NCI-H446 (cell line): ENCODE data around the gene LILRA1.
"Not testable (repeated sequence)": the region's sequence is repeated elsewhere in the genome, so short reads cannot be mapped to it uniquely, and the experiment has no call there.

Experiments
- DNase-seq, 2 experiments: peaks; one replicate each; lab custom pipeline; 2025; lab: John Stamatoyannopoulos, UW

The LILRA1 gene

DNA sequence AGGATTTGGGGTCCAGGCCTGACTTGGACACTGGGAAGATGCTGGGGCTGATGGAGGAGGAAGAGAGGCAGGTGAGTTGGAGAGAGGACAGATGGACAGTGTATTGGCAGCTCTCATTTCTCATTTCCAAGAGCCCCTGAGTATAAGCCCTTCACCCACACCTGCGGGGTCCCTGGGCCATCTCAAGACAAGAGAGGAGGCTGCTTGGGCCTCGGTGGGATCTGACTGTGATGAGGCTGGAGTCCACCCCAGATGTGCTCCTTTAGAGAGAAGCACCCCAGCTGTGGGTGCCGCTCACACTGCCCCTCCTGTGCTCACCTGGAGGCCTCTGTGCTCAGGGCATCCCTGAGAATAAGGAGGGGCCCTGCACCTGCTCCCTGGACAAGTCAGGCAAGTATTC is 16.1 kb upstream of the LILRA1 start:
- no peak for DNase-seq

DNA sequence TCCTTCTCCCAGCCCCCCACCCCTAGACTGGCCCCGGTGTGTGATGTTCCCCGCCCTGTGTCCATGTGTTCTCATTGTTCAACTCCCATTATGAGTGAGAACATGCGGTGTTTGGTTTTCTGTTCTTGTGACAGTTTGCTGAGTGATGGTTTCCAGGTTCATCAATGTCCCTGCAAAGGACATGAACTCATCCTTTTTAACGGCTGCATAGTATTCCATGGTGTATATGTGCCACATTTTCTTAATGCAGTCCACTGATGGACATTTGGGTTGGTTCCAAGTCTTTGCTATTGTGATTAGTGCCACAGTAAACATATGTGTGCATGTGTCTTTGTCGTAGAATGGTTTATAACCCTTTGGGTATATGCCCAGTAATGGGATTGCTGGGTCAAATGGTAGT is 15.2 kb upstream of the LILRA1 start:
- not testable (repeated sequence) for DNase-seq

DNA sequence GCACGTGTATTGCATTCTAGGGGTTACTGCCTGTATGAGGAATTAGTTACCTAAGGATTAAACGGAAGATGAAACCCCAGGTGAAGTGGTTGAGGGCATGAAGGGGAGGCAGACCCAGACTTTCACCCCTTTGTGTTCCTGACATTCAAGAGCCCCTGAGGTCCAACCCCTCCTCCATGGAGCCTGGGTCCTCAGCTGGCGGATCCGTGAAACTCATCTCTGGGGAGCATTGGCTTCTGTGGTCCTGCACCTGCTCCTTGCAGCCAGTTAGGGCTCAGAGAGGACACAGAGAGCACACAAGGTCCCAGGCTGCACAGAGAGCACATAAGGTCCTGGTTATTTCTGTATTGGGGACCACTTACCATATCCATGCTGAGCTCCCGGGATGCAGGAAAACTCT is 7.0 kb upstream of the LILRA1 start:
- no peak for DNase-seq

DNA sequence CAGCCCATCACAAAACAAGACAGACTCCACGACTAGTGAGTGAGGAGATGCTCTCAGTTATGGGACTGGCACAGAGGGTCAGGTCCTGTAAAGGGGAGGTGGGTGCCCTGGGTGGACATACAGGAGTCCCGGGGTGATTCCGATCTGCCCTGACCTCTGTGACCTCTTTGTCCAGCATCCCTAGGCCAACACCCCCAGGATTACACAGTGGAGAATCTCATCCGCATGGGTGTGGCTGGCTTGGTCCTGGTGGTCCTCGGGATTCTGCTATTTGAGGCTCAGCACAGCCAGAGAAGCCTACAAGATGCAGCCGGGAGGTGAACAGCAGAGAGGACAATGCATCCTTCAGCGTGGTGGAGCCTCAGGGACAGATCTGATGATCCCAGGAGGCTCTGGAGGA is 6.4 kb upstream of the LILRA1 start:
- no peak for DNase-seq

DNA sequence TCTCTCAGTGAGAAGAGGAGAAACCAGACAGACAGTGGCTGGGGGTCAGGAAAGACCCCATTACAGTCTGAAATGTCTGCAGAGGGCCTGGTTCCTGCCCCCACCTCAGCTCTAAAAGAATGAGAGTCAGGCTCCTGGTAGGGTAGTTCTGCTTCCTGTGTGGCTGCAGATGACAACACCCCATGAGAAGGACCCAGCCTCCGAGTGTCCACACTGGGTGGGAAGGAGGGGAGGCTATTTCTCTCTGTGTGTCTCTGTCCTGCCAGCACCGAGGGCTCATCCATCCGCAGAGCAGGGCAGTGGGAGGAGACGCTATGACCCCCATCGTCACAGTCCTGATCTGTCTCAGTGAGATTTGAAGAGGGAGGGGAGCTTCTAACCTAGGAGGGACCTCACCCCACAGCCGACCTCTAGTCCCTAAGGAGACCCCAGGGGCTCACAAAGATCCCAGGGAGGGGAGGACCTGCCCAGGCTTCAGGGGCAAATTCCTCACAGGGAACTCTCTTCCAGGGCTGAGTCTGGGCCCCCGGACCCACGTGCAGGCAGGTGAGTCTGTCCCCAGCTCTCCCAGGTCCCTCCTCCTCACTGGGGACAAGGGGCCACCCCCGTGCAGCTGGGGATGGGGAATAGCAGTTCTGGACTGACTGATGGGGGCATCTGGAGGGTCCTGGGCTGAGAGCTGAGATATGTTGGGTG is 647 bp downstream of the LILRA1 start:
- not testable (repeated sequence) for DNase-seq

GRCh38 chr19:54594737-54595136 is 1.3 kb downstream of the LILRA1 start:
- no peak for DNase-seq

DNA sequence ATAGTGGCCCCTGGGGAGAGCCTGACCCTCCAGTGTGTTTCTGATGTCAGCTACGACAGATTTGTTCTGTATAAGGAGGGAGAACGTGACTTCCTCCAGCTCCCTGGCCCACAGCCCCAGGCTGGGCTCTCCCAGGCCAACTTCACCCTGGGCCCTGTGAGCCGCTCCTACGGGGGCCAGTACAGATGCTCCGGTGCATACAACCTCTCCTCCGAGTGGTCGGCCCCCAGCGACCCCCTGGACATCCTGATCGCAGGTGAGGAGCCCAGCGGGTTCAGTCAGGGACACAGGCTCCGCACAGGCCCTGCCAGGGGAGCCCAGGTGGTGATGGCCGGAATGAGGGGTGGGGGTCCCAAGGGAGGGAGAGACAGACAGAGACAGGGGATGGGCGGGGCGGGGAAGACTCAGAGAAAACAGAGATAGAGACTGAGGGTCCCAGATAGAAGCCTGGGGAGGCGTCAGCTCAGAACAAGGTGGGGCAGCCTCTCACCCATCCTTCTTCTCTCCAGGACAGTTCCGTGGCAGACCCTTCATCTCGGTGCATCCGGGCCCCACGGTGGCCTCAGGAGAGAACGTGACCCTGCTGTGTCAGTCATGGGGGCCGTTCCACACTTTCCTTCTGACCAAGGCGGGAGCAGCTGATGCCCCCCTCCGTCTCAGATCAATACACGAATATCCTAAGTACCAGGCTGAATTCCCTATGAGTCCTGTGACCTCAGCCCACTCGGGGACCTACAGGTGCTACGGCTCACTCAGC is 2.4 kb downstream of the LILRA1 start:
- DNase-seq: not testable (repeated sequence)

- DNase-seq: no peak
Measured at GRCh38 chr19:54600212-54600611, 6.8 kb downstream of the LILRA1 start.

GRCh38 chr19:54606230-54606629 is 12.8 kb downstream of the LILRA1 start:
- DNase-seq: no peak

GRCh38 chr19:54606891-54607784 is 13.7 kb downstream of the LILRA1 start:
- DNase-seq: no peak

DNA sequence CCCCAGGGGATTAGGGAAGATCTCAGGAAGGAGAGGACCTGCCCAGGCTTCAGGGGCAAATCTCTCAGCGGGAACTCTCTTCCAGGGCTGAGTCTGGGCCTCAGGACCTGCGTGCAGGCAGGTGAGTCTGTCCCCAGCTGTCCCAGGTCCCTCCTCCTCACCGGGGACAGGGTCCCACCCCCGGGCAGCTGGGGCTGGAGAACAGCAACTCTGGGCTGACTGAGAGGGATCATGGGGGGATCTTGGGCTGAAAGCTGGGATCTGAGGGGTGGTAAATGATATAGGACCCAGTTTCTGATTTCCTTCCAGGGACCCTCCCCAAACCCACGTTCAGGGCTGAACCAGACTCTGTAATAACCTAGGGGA is 14.3 kb downstream of the LILRA1 start:
- no peak for DNase-seq

DNA sequence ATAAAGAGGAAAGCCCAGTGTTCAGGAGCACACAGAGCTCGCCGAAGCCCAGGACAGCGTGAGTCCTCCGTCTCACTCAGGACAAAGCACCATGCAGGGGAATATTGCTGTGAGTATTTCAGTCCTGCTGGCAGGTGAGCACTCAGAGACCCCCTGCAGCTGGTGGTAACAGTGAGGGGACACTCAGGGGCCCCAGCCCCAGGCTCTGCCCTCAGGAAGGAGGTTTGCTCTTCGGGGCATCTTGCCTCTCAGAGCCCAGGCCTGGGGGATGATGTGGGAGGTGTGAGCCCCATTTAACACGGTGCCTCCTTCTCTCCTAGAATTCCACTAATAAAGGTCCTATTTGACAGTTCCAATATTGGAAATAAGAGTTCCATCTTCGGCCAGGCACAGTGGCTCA is 14.8 kb downstream of the LILRA1 start:
- no peak for DNase-seq

DNA sequence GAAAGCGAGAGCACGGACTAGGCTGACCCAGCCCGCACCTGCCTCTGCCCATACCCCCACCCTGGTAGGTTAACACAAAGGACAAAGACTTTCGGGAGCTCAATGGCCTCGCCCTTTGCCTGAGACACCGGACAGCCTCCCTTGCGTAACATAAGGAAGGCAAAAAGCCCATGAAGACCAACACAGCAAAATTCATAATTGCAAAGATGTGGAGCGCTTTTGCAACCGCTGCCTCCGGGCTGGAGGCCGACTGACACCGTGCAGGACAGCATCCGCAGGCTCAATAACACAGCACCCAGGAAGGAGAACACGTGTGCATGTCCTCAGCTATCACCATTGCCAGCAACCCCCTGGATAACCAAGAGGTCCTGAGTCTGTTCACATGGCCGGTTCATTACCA is 15.4 kb downstream of the LILRA1 start:
- no peak for DNase-seq

DNA sequence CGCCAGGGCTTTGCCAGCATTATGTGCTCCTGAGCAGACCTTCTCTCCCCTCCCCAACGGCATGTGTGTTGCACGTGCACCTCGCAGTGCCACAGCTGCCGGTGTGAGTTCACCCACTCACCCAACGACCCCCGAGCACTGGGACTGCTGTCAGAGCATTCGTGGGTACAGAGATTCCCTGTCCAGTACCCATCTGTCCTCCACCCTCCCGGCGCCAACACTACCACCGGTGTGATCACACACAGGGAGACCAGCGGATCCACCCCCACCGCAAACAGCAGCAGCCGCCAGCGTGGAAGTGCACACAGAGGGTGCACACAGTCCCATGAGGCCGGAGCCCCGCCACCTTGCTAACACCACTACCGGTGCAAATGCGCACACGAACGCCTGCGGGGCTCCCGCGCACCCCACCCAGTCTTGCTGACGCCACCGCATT is 15.9 kb downstream of the LILRA1 start:
- no peak for DNase-seq

GRCh38 chr19:54612428-54612827 is 19.0 kb downstream of the LILRA1 start:
- DNase-seq: no peak

GRCh38 chr19:54614726-54615125 is 21.3 kb downstream of the LILRA1 start:
- no peak for DNase-seq

DNA sequence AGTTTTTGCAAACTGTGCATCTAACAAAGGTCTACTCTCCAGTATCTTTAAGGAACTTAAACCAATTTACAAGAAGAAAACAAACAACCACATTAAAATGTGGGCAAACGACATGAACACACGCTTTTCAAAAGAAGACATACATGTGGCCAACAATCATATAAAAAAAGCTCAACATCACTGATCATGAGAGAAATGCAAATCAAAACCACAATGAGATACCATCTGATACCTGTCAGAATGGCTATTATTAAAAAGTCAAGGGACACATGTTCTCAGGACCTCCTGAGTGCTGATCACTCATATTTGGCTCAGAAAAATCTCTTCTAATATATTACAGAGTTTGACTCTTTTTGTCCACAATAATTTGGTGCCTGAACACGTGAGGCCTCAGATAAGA is 22.6 kb downstream of the LILRA1 start:
- no peak for DNase-seq

DNA sequence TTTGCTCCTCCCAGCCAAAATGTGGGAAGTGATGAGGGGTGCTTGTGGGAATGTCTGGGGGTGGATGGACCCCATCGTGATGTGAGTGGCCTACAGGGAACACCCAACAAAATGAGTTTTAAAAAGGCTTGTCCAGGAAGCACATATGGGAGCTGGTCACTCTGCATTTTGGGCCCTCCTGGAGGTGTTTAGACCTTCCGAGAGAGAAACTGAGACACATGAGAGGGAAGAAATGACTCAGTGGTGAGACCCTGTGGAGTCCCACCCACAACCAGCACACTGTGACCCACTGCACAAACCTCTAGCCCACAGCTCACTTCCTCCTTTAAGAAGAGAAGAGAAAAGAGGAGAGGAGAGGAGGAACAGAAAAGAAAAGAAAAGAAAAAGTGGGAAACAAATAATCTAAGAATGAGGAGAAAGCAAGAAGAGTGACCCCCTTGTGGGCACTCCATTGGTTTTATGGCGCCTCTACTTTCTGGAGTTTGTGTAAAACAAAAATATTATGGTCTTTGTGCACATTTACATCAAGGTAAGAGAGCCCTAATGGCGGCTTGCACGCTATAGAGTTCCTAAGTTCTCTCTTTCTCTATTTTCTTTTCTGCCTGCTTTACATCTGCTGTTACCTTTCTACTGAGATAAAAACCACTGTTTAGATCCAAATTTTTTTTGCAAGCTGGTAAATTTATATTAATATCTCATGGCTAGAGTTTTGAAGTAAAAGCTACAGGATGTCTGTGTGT is 23.6 kb downstream of the LILRA1 start:
- DNase-seq: no peak

- no peak for DNase-seq
Measured at GRCh38 chr19:54620464-54620863, 27.0 kb downstream of the LILRA1 start.

GRCh38 chr19:54622431-54622830 is 29.0 kb downstream of the LILRA1 start:
- DNase-seq: no peak

- not testable (repeated sequence) for DNase-seq
Measured at GRCh38 chr19:54624234-54624633, 30.8 kb downstream of the LILRA1 start.
